ENCODE data around the gene FAM32A.
"Not testable (repeated sequence)": the region's sequence is repeated elsewhere in the genome, so short reads cannot be mapped to it uniquely, and the experiment has no call there.

The FAM32A gene

GRCh38 chr19:16166417-16166816, 18.8 kb upstream of the FAM32A start:
- DNase-seq: no peak

DNA sequence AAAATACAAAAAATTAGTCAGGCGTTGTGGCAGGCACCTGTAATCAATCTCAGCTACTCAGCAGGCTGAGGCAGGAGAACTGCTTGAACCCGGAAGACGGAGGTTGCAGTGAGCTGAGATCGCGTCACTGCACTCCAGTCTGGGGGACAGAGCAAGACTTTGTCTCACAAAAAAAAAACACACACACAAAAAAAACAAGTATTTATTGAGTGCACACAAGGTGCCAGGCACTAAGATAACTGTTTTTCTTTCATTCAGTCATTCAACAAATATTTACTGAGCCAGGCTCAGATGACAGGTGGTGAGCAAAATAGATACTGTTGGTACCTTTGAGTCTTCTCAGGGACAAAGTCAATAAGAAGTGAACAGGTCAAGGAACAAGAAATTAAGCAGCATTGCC, 18.2 kb upstream of the FAM32A start:
- DNase-seq: no peak

- peak; percentile 85 for DNase-seq
These were observed 16.6 kb upstream of the FAM32A start for GRCh38 chr19:16168465-16169081.

DNA sequence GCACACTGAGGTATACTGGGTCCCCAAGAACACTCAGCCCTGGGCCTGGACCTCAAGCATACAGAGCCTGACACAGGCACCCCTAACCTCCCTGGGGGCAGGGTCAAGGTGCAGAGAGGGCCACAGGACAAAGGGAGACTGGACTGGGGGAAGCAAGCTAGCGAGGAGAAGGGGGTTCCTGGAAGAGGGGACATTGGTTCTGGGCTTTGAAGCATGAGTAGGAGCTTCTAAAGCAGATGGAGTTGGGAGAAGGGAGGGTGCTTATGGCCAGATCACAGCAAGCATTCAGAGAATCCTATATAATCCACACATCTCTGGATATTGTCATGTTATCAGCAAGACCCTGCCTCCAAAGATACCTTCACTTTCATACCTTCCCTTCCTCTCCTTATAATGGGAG, 15.1 kb upstream of the FAM32A start:
- no peak for DNase-seq

GRCh38 chr19:16175954-16176353, 9.3 kb upstream of the FAM32A start:
- no peak for DNase-seq

DNA sequence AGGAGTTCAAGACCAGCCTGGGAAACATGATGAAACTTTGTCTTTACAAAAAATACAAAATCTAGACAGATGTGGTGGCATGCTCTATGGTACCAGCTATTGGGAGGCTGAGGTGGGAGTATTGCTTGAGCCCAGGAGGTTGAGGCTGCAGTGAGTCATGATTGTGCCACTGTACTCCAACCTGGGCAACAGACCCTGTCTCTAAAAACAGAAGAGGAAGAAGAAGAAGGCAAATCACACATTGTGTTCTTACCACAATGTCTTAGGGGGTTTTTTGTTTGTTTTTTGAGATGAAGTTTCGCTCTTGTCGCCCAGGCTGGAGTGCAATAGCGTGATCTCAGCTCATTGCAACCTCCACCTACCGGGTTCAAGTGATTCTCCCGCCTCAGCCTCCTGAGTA, 6.3 kb upstream of the FAM32A start:
- DNase-seq: not testable (repeated sequence)

DNA sequence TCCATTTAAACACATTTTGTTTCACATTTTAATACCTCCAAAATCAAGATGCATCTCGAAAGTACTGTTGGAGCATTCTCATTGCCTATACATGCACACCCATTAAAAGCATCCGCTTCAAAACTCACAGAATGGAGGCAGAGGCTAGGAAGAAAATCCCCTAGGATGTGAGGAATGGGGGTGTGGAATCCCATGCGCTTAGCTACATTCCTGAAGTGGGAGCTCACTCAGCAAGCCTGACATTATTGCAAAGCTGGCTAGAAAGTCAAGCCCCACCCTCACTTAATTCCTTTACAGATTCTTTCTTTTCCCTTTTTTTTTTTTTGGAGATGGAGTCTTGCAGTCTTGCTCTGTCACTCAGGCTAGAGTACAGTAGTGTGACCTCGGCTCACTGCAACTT, 4.6 kb upstream of the FAM32A start:
- no peak for DNase-seq

GRCh38 chr19:16184665-16185122, 516 bp upstream of the FAM32A start:
- DNase-seq: no peak

DNA sequence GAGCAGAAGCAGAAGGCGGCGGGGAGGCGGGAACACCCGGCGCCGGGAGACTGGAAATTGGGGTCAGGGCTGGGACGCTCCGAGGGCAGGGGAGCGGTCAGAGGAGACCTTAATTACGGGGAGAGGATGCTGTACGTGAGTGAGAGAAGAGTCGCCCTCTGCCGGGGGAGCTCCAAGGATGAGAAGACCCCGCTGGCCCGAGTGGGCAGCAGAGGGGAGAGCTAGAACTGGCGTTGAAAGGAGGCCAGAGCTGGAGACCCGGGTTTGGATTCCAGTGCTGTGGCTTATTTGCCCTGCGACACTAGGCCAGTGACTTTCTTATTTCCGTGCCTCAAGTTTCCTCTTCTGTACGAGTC, 536 bp downstream of the FAM32A start:
- DNase-seq: no peak

DNA sequence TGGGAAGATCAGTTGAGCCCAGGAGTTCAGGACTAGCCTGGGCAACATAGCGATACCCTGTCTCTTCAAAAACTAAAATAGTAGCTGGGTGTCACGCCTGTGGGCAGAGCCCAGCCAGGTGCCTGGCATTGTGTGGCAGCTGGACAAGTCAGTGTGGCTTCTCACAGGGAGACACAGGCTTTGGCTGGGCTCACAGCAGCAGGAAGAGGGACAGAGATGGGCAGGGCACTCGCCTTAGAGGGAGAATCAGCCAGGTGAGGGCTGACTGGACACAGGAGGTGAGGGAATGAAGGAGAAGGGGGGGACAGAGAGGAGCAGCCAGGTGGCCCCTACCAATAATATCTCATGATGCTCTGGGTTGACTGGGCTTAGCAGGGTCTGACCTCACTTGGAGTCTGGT, 3.3 kb downstream of the FAM32A start:
- DNase-seq: no peak

DNA sequence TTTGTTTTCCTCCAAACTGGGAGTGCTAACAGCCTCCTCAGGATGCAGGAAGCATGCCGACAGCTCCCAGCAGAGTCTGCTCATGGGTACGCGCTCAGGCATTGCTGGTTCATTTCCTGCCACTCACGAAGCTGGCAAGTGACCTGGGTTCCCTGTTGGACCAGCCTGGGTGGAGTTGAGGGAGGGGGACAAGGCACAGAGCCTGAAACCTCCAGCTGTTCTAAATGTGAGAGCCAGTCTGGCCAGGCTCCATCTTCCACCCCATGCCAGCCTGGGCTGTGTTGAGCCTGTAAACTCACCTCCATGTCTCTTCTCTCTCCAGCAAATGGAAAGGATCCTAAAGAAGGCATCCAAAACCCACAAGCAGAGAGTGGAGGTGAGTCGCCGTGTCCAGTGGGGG, 5.0 kb downstream of the FAM32A start:
- DNase-seq: no peak

- DNase-seq: no peak
These were observed 5.5 kb downstream of the FAM32A start for GRCh38 chr19:16190736-16191135.

DNA sequence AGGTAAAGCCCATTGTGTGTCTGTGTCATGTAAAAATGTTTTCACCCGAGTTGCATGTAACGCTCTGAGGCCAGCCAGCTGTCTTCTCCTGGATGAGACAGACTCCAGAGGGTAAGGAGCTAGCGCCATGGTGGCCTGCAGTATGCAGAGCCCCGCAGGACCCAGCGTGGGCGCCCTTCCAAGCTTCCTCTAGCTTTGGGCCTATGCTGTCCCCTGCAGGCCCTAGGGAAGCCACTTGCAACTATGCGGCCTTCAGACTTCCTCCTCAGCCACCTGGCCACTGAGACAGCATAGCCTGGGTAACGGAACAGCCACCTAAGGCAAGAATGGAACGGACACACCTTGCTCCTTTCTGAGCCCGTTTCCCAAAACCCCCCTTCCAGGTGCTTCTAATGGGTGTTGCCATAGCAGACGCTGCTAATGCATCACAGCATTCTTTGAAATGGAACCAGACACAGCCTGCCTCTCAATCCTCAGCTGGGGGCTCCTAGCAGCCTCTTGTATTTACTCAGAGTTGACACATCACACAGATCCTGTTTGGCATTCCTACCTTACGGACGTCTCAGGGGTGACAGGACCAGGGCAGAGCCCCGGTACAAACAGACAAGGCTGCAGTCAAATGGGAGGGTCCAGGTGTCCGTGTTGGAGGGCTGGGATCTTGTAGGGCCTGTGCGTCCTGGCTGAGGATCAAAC, 6.2 kb downstream of the FAM32A start:
- DNase-seq: no peak

GRCh38 chr19:16193466-16193865, 8.3 kb downstream of the FAM32A start:
- DNase-seq: no peak

DNA sequence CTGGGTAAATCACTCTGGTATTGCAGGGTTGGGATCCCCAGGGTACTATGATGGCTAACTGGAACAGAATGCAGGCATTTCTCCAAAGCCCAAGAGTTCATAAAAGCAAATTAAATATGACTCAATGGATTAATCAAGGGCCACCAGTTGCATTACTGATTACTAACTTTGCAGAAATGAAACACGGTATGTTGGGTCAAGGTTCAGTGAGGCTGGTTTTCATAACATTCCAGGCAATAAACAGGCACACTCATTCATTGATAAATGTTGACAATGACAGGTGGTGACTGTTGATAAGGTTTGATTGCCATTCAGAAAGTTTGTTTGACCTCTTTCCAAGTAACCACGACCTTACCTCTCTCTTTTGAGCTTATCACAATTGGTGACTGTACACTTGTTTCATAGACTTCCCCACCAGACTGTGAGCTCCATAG, 12.0 kb downstream of the FAM32A start:
- DNase-seq: no peak

GRCh38 chr19:16197622-16198369, 12.6 kb downstream of the FAM32A start, which contains the start of gene AP1M1:
TSS of gene AP1M1 (plus strand) at chr19:16197911. CDS start at chr19:16198027, 116 bp downstream.
- peak; percentile 95 for DNase-seq

DNA sequence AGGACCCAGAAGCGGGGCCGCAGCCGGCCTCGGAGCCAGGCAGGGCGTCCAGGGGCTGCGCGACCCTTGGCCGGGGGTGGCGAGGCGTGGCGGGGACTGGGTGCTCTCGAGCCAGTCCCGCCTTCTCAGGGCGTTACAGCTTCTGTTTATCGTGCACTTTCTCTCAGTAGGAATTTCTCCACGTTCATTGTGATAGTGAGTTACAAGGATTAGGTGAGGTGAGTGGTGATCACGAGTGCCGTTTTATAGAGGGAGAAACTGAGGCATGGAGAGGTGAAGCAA, 13.1 kb downstream of the FAM32A start:
- DNase-seq: no peak

- DNase-seq: no peak
These were observed 14.2 kb downstream of the FAM32A start for GRCh38 chr19:16199275-16199932.

DNA sequence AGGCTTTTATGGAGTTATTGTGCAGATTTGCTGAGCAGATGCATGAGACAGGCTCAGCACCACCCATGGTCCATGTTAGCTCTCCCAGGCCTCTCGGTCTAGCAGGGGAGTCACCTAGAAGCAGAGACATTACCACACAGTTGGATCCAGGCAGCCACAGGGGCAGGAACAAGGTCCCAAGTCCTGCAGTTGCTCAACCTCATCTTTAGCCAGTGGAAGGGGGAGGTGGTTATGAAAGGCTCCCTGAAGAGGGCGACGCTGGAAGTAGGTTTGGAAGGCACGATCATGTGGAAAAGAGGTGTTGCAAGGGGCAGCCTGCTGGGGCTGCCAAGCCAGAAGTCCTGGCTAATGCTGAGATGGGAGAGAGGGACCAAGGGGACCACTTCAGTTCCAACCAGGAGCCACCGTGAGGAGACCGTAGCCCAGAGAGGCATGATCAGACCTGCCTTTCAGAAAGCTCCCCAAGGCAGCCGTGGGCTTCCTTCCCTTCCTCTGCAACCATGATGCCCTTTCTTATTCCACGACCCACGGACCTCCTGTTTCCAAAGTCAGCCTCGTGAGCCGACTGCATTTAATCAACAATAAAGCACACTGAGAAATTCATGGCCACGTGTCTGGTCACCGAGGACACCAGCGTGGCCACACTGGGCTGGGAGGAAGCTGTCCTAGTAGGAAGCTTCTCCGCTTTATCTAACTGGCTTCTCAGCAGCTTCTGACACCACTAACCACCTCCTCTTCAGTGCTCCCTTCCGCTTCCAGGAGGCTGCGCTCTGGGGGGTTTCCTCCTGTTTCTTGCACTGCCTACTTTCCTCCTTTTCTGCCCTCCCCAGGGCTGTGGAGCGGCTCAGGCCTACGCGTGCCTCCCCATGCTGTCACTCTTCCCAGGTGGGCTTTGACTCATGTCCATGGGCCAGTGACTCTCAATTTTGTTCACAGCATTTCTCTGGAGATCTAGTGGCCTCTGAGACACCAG, 15.1 kb downstream of the FAM32A start:
- DNase-seq: no peak

DNA sequence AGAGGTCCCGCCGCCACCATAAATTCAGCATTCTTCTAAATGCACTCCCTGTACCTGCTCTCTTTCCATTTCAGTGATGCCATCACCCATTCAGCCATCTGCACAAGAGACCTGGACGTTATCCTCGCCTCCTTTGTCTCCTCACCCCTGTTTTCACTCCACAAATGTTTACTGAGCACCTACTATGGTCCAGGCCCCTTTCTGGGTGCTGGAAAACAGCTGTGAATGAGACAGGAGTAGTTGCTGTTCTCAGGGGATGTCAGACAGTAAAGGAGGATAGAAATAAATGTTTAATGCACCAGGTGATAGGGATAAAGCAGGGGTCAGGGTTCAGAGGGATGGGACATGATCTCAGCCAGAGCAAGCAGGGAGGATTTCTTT, 15.8 kb downstream of the FAM32A start:
- DNase-seq: no peak

DNA sequence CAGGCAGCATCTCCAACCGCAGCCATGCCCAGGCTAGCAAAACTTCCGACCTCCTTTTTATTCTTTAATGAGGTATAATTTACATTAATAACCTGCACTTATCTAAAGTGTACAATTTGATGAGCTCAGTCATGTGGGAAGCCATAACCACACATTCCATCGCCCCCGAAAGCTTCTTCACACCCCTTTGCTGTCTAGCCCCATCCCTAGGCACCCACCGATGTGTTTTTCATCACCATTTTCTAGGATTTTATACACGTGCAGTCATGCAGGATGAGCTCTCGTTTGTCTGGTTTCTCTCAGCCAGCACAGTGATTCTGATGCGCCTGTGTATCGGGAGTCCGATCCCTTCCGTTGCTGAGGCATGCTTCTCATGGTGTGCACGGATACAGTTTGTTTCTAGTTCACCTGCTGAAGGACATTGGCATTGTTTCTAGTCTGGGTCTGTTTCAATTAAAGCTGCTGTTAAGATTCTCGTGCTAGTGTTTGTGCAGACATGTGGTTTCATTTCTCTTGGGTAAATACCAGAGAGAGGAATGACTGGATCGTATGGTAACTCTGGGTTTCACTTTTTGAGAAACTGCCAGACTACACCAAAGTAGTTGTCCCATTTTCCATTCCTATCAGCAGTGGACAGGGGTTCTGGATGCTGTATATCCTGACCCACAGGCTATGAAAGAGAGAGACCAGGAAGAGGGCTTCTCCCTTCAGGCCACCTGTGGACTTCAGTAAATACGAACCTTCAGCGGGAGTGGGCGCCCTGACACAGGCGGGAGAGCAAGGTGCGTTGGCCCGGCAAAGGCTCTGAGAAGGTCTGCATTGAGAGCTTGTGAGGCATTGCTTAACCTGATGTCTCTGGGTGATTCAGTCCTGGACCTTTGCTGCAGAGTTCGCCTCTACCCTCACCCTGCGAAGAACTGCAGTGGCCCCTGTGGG, 17.4 kb downstream of the FAM32A start:
- no peak for DNase-seq

All from GDM1 (cell line).